GM12878 (cell line): ENCODE data around the gene RENBP. TPM values are rescaled to one million over a fixed set of nuclear protein-coding genes. Genes with fewer than 3 reads are reported as not detected.

Source experiments
- ASH2L ChIP-seq: fragments of 300-600, 200-600 bp; sonication (generic); IDR thresholded peaks from 2 replicates; pipeline ENCODE4 v1.6.1; 2017; ENCODE audit warnings: low read depth, mild to moderate bottlenecking, borderline replicate concordance
- ATF3 ChIP-seq: IDR thresholded peaks from 2 replicates; pipeline ENCODE4 v1.6.1; 2011; ENCODE audit warnings: low read depth, mild to moderate bottlenecking, low read length, moderate library complexity, borderline replicate concordance; ENCODE audit errors: extremely low read depth
- CHD4 ChIP-seq: fragments of 200-600 bp; sonication (generic); IDR thresholded peaks from 2 replicates; pipeline ENCODE4 v1.6.1; 2016; ENCODE audit warnings: mild to moderate bottlenecking
- DPF2 ChIP-seq: fragments of 450-650 bp; IDR thresholded peaks from 2 replicates; pipeline ENCODE4 v1.6.1; 2017; ENCODE audit warnings: mild to moderate bottlenecking
- EED ChIP-seq: sonication (generic); IDR thresholded peaks from 2 replicates; pipeline ENCODE4 v1.6.1; 2016; ENCODE audit warnings: antibody characterized with exemption, low read depth
- ETV6 ChIP-seq, 2 experiments: fragments of 450-650 bp in 1 of 2; IDR thresholded peaks in 1 of 2; conservative IDR thresholded peaks in 1 of 2; 2 replicates each; pipeline ENCODE4 v1.6.1; 2014; ENCODE audit warnings: antibody characterized with exemption in 1 of 2, borderline replicate concordance in 1 of 2, low read depth in 1 of 2, mild to moderate bottlenecking in 1 of 2, moderate library complexity in 1 of 2
- FOXM1 ChIP-seq: IDR thresholded peaks from 2 replicates; pipeline ENCODE4 v1.6.1; 2012; ENCODE audit warnings: low read depth, mild to moderate bottlenecking, inconsistent platforms, low read length, moderate library complexity
- GABPA ChIP-seq: IDR thresholded peaks from 2 replicates; pipeline ENCODE4 v1.6.1; 2014; ENCODE audit warnings: antibody characterized with exemption, low read depth, mild to moderate bottlenecking, inconsistent platforms
- HCFC1 ChIP-seq: fragments of 150-350 bp; IDR thresholded peaks from 2 replicates; pipeline ENCODE4 v1.6.1; 2014; ENCODE audit warnings: low read length
- MAX ChIP-seq: IDR thresholded peaks from 2 replicates; pipeline ENCODE4 v1.6.1; 2012; ENCODE audit warnings: low read depth, low read length, improper control_type of control experiment
- MEF2A ChIP-seq: IDR thresholded peaks from 2 replicates; pipeline ENCODE4 v1.6.1; 2011; ENCODE audit warnings: low read depth, mild to moderate bottlenecking, low read length, moderate library complexity; ENCODE audit not compliant: insufficient read depth
- NFIC ChIP-seq: IDR thresholded peaks from 2 replicates; pipeline ENCODE4 v1.6.1; 2012; ENCODE audit warnings: low read depth, mild to moderate bottlenecking, inconsistent platforms, low read length, moderate library complexity
- NFXL1 ChIP-seq: fragments of 450-650 bp; IDR thresholded peaks from 2 replicates; pipeline ENCODE4 v1.6.1; 2017; ENCODE audit warnings: antibody characterized with exemption, mild to moderate bottlenecking, borderline replicate concordance
- RELA ChIP-seq: fragments of 450-650 bp; IDR thresholded peaks from 2 replicates; pipeline ENCODE4 v1.8.0; 2014; ENCODE audit warnings: borderline replicate concordance; ENCODE audit not compliant: partially characterized antibody
- RELB ChIP-seq: fragments of 450-650 bp; IDR thresholded peaks from 2 replicates; pipeline ENCODE4 v1.6.1; 2017; ENCODE audit warnings: low read depth, mild to moderate bottlenecking, moderate library complexity
- RFX5 ChIP-seq: IDR thresholded peaks from 2 replicates; pipeline ENCODE4 v1.6.1; 2011; ENCODE audit warnings: low read depth, low read length, improper control_type of control experiment
- SIN3A ChIP-seq: IDR thresholded peaks from 2 replicates; pipeline ENCODE4 v1.6.1; 2012; ENCODE audit warnings: low read depth, low read length, improper control_type of control experiment
- SKIL ChIP-seq: fragments of 450-650 bp; IDR thresholded peaks from 2 replicates; pipeline ENCODE4 v1.6.1; 2017; ENCODE audit warnings: mild to moderate bottlenecking, low read depth, inconsistent platforms; ENCODE audit not compliant: poor library complexity, severe bottlenecking
- SMAD5 ChIP-seq: IDR thresholded peaks from 2 replicates; pipeline ENCODE4 v1.6.1; 2016; ENCODE audit warnings: antibody characterized with exemption, low read depth
- SP1 ChIP-seq: IDR thresholded peaks from one replicate; pipeline ENCODE4 v1.6.1; 2011; ENCODE audit warnings: low read depth, low read length
- TAF1 ChIP-seq: IDR thresholded peaks from 2 replicates; pipeline ENCODE4 v1.6.1; 2011; ENCODE audit warnings: mild to moderate bottlenecking, low read depth, low read length, borderline replicate concordance
- TCF12 ChIP-seq: IDR thresholded peaks from 2 replicates; pipeline ENCODE4 v1.6.1; 2011; ENCODE audit warnings: low read depth, mild to moderate bottlenecking, low read length
- USF2 ChIP-seq: IDR thresholded peaks from 2 replicates; pipeline ENCODE4 v1.6.1; 2011; ENCODE audit warnings: low read depth, low read length, improper control_type of control experiment, borderline replicate concordance
- WRNIP1 ChIP-seq: IDR thresholded peaks from 2 replicates; pipeline ENCODE4 v1.6.1; 2011; ENCODE audit warnings: low read depth, low read length, improper control_type of control experiment, borderline replicate concordance
- ZNF384 ChIP-seq: IDR thresholded peaks from 2 replicates; pipeline ENCODE4 v1.6.1; 2012; ENCODE audit warnings: low read depth, mild to moderate bottlenecking, low read length, improper control_type of control experiment, borderline replicate concordance
- ZZZ3 ChIP-seq: IDR thresholded peaks from 2 replicates; pipeline ENCODE4 v1.6.1; 2011; ENCODE audit warnings: low read depth; ENCODE audit not compliant: control insufficient read depth, insufficient read length
- polyA plus RNA-seq, 11 experiments: library from polyadenylated mRNA; depleted of rRNA in 4 of 11; unstranded in 6 of 11; stranded (reverse) in 5 of 11; fragments of >200 nt; fragmentation: Nextera tagmentation in 4 of 11; fragmentation: Illumina TruSeq in 1 of 11; extraction: Ambion mirVana in 4 of 11; extraction: Trizol in 1 of 11; gene quantifications; 1 replicate in 1 of 11; 2 replicates in 10 of 11; pipeline versions ENCODE4 v1.2.1 to v1.2.3, GENCODE V29; 2011 to 2016; ENCODE audit warnings: inconsistent platforms in 2 of 11, missing spikeins in 2 of 11, low read depth in 1 of 11
- total RNA-seq, 4 experiments: library from RNA; depleted of rRNA in 3 of 4; stranded (reverse); fragments of >200 nt in 3 of 4; fragmentation: Illumina TruSeq in 1 of 4; extraction: Trizol in 1 of 4; gene quantifications; 2 replicates each; pipeline versions ENCODE4 v1.2.1 to v1.2.3, GENCODE V29; 2013 to 2021

RENBP gene
- total and polyA plus RNA-seq, 10 of the 15 experiments (the other 5 are each of a cell fraction or from before 2014, with no cell fraction given): 0.36 to 4.9 (median 1.8) TPM; not detected in 3

- TF ChIP-seq SKIL: no peak
- peak; percentile 59 for TF ChIP-seq GABPA
- peak; percentile 78 for TF ChIP-seq SP1
- TF ChIP-seq MEF2A: no peak
- no peak for TF ChIP-seq ZNF384
- TF ChIP-seq RFX5: 0 out of 2 replicates have a peak, but pooled peaks have one; percentile 48
- TF ChIP-seq SIN3A: no peak
- TF ChIP-seq HCFC1: 0 out of 2 replicates have a peak, but pooled peaks have one; percentile 29
- 0 out of 2 replicates have a peak, but pooled peaks have one; percentile 14 for TF ChIP-seq TCF12
- TF ChIP-seq SMAD5: no peak
- no peak for TF ChIP-seq FOXM1
- TF ChIP-seq NFXL1: no peak
- TF ChIP-seq TAF1: peak; percentile 61; the same call in 1 of the 2 replicates
- no peak for TF ChIP-seq ETV6 (conservative IDR thresholded peaks at IDR 0.05 in 1 of 2, IDR thresholded peaks at IDR 0.05 in 1 of 2; ENCODE audit: borderline replicate concordance in 1 of 2, low read depth in 1 of 2)
- TF ChIP-seq ZZZ3: no peak
- TF ChIP-seq RELA: no peak
- TF ChIP-seq ASH2L: no peak
- TF ChIP-seq WRNIP1: no peak
- TF ChIP-seq MAX: 0 out of 2 replicates have a peak, but pooled peaks have one; percentile 33
- TF ChIP-seq EED: no peak
- peak; percentile 42 for TF ChIP-seq DPF2
- no peak for TF ChIP-seq ATF3
- TF ChIP-seq RELB: no peak
- TF ChIP-seq CHD4: no peak
- TF ChIP-seq NFIC: no peak
- peak; percentile 62 for TF ChIP-seq USF2
Measured at GRCh38 chrX:153927922-153928760, 16.3 kb downstream of the RENBP start (continued).
